Mucosa of rectum (tissue), 2 donors: ENCODE measurements around the gene CSDE1.
"Not testable (repeated sequence)": the region's sequence is repeated elsewhere in the genome, so short reads cannot be mapped to it uniquely, and the experiment has no call there.

Experiments used
- H3K27ac ChIP-seq, 2 donors: one replicate each; pipeline ENCODE4 v1.7.0; 2013; ENCODE audit warnings: inconsistent platforms in 2 of 2, low read depth in 2 of 2, low read length in 2 of 2
- H3K27me3 ChIP-seq, 2 donors: one replicate each; pipeline ENCODE4 v1.7.0; 2013; ENCODE audit warnings: low read length in 2 of 2; ENCODE audit not compliant: control insufficient read depth in 2 of 2, insufficient read depth in 2 of 2
- H3K36me3 ChIP-seq, 2 donors: one replicate each; pipeline ENCODE4 v1.7.0; 2013; ENCODE audit warnings: low read length in 2 of 2; ENCODE audit not compliant: control insufficient read depth in 2 of 2, insufficient read depth in 2 of 2
- H3K4me1 ChIP-seq, 2 donors: one replicate each; pipeline ENCODE4 v1.7.0; 2013; ENCODE audit warnings: low read length in 2 of 2, mild to moderate bottlenecking in 1 of 2; ENCODE audit not compliant: control insufficient read depth in 2 of 2, insufficient read depth in 2 of 2
- H3K4me3 ChIP-seq, 2 donors: one replicate each; pipeline ENCODE4 v1.7.0; 2013; ENCODE audit warnings: low read length in 2 of 2
- H3K9ac ChIP-seq, 2 donors: one replicate each; pipeline ENCODE4 v1.7.0; 2013; ENCODE audit warnings: low read length in 2 of 2, low read depth in 1 of 2, mild to moderate bottlenecking in 1 of 2
- H3K9me3 ChIP-seq, 2 donors: one replicate each; pipeline ENCODE4 v1.7.0; 2013; ENCODE audit warnings: low read length in 2 of 2; ENCODE audit not compliant: control insufficient read depth in 2 of 2
- donor health status: healthy.
- donor health status: Normal muscosa, but diverticular disease.

CSDE1 gene

GRCh38 chr1:114757455-114758255 is at the start of gene CSDE1:
Gene CSDE1 (minus strand): TSS chr1:114757984. CDS start chr1:114739890, 18,094 bp downstream.
- Histone ChIP-seq H3K27ac (peak within 1 kb of the TSS; percentile 100), H3K4me1 (peaks cover 20 to 27% of the 10 kb centered on the region in 2 donors), H3K4me3 (peak within 1 kb of the TSS; percentile 100), H3K9ac (peak within 1 kb of the TSS; percentile 100), H3K27me3 (no peaks in the 10 kb centered on the region), H3K9me3 (no peaks in the 10 kb centered on the region), H3K36me3 (peaks cover 0 to 2% of the 10 kb centered on the region in 2 donors)

DNA sequence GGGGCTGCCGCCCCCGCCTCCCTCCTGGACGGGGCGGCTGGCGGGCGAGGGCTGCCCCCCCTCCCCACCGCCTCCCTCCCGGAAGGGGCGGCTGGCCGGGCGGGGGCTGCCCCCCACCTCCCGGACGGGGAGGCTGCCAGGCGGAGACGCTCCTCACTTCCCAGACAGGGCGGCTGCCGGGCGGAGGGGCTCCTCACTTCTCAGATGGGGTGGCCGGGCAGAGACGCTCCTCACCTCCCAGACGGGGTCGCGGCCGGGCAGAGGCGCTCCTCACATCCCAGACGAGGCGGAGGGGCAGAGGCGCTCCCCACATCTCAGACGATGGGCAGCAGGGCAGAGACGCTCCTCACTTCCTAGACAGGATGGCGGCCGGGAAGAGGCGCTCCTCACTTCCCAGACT is 46.7 kb upstream of the CSDE1 start:
- not testable (repeated sequence) for H3K36me3 ChIP-seq, H3K27me3 ChIP-seq, H3K27ac ChIP-seq, H3K9ac ChIP-seq, H3K4me3 ChIP-seq, H3K9me3 ChIP-seq, H3K4me1 ChIP-seq

DNA sequence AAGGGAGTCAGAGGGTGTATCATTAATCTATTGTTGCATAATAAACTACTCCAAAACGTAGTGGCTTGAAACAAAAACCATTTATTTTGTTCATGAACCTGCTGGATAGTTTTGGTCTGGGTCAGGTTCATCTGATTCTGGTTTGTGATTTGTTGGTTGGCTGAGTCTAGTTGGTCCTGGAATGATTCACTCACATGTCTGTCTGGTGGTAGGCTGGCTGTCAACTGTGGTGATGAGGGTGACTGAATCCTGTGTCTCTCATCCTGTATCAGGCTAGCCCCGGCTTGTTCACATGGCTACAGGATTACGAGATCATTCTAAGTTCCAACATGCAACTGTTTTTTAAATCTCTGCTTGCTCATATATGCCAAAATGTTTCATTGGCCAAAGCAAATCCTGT is 45.2 kb upstream of the CSDE1 start:
- Histone ChIP-seq H3K9me3 (no peaks in the 10 kb centered on the region), H3K4me1 (no peaks in the 10 kb centered on the region), H3K27ac (no peak overlapping the region), H3K4me3 (no peak overlapping the region), H3K36me3 (no peaks in the 10 kb centered on the region), H3K9ac (no peak overlapping the region), H3K27me3 (peaks cover 2 to 6% of the 10 kb centered on the region in 2 donors)

GRCh38 chr1:114794038-114794437 is 36.3 kb upstream of the CSDE1 start:
- H3K36me3 ChIP-seq = no peaks in the 10 kb centered on the region
- no peak overlapping the region for H3K4me3 ChIP-seq
- no peaks in the 10 kb centered on the region for H3K9me3 ChIP-seq
- no peak overlapping the region for H3K9ac ChIP-seq
- H3K4me1 ChIP-seq = no peaks in the 10 kb centered on the region
- peaks cover 0 to 4% of the 10 kb centered on the region in 2 donors for H3K27me3 ChIP-seq
- H3K27ac ChIP-seq = no peak overlapping the region

DNA sequence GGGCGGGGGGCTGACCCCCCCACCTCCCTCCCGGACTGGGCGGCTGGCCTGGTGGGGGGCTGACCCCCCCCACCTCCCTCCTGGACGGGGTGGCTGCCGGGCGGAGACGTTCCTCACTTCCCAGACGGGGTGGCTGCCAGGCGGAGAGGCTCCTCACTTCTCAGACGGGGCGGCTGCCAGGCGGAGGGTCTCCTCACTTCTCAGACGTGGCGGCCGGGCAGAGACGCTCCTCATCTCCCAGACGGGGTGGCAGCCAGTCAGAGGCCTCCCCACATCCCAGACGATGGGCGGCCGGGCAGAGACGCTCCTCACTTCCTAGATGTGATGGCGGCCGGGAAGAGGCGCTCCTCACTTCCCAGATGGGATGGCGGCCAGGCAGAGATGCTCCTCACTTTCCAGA is 32.8 kb upstream of the CSDE1 start:
- not testable (repeated sequence) for H3K36me3 ChIP-seq, H3K9me3 ChIP-seq, H3K9ac ChIP-seq, H3K4me1 ChIP-seq, H3K27ac ChIP-seq, H3K27me3 ChIP-seq, H3K4me3 ChIP-seq

DNA sequence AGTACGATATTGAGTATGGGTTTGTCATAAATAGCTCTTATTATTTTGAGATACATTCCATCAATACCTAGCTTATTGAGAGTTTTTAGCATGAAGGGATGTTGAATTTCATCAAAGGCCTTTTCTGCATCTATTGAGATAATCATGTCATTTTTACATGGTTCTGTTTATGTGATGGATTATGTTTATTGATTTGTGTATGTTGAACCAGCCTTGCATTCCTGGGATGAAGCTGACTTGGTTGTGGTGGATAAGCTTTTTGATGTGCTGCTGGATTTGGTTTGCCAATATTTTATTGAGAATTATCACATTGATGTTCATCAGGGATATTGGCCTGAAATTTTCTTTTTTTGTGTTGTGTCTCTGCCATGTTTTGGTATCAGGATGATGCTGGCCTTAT is 28.7 kb upstream of the CSDE1 start:
- not testable (repeated sequence) for H3K9me3 ChIP-seq, H3K27me3 ChIP-seq, H3K9ac ChIP-seq, H3K36me3 ChIP-seq, H3K4me3 ChIP-seq, H3K27ac ChIP-seq, H3K4me1 ChIP-seq

GRCh38 chr1:114782476-114782875 is 24.7 kb upstream of the CSDE1 start:
- Histone ChIP-seq H3K9me3 (no peaks in the 10 kb centered on the region), H3K4me1 (peaks cover 0 to 6% of the 10 kb centered on the region in 2 donors), H3K36me3 (peaks cover 0 to 14% of the 10 kb centered on the region in 2 donors), H3K9ac (no peak overlapping the region), H3K27ac (no peak overlapping the region), H3K4me3 (no peak overlapping the region), H3K27me3 (no peaks in the 10 kb centered on the region)

DNA sequence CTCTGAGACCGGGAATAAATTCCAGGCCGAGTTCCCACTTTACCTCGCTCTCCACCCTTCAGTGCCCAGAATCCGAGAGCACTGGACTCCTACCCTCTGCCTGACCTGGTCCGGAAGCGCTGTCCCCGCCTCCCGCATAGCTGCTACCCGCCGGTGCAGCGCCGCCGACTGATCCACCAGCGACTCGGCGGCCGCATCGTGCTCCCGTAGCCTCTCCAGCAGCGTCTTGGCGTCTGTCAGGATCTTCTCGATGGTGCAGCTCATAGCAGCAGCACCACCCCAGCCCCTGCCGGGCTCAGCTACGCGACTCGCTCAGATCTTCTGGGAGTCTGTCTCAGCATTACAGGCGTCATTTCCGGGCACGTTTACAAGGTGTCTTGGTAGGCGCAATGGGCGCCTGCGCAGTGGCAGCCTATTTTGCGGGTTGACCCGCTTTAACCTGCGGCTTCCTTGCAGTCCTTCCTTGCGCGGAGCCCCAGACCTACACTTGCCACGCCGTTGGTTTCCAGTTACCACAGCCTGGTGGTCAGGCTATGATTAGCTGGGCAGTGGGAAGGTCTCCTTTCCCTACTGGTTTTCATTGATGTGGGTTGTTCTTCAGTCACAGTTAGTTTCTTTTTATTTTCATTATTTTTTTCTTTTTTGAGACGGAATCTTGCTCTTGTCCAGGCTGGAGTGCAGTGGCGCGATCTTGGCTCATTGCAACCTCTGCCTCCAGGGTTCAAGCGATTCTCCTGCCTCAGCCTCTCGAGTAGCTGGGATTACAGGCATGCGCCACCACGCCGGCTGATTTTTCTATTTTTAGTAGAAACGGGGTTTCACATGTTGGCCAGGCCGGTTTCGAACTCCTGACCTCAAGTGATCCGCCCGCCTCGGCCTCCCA is 22.8 kb upstream of the CSDE1 start, which contains the start of gene SIKE1:
TSS of gene SIKE1 (minus strand) at position 342 of the 883 bp plus-strand sequence. CDS start at position 264, 78 bp downstream.
- H3K27me3 ChIP-seq = no peaks in the 10 kb centered on the region
- H3K4me1 ChIP-seq = peaks cover 0 to 6% of the 10 kb centered on the region in 2 donors
- H3K36me3 ChIP-seq = peaks cover 8 to 25% of the 10 kb centered on the region in 2 donors
- H3K27ac ChIP-seq = peak within 1 kb of the TSS; percentile 95 to 97
- H3K9ac ChIP-seq = peak within 1 kb of the TSS; percentile 93 to 98
- no peaks in the 10 kb centered on the region for H3K9me3 ChIP-seq
- H3K4me3 ChIP-seq = peak within 1 kb of the TSS; percentile 99 to 100

- no peaks in the 10 kb centered on the region for H3K9me3 ChIP-seq
- H3K36me3 ChIP-seq = peaks cover 14 to 32% of the 10 kb centered on the region in 2 donors
- peak overlapping the region in 1 of 2 donors; percentile 95 for H3K27ac ChIP-seq
Measured at GRCh38 chr1:114779722-114780121, 21.9 kb upstream of the CSDE1 start.

GRCh38 chr1:114776726-114777125 is 18.9 kb upstream of the CSDE1 start:
- not testable (repeated sequence) for H3K27ac ChIP-seq, H3K4me3 ChIP-seq, H3K9me3 ChIP-seq, H3K4me1 ChIP-seq, H3K9ac ChIP-seq, H3K27me3 ChIP-seq
- H3K36me3 ChIP-seq = peaks cover 26 to 43% of the 10 kb centered on the region in 2 donors

More at GRCh38 chr1:114779722-114780121, 21.9 kb upstream of the CSDE1 start:
- peak overlapping the region; percentile 99 to 100 for H3K4me3 ChIP-seq
- peak overlapping the region; percentile 93 to 98 for H3K9ac ChIP-seq
- peaks cover 0 to 6% of the 10 kb centered on the region in 2 donors for H3K4me1 ChIP-seq
- H3K27me3 ChIP-seq = no peaks in the 10 kb centered on the region
